ENCODE results near the gene ABCA3. TPM values are rescaled to one million over a fixed set of nuclear protein-coding genes. Genes with fewer than 3 reads are reported as not detected.

Gene ABCA3
- total RNA-seq, 1 experiment from 2014 or later: 9.0 TPM

GRCh38 chr16:2333231-2333630 is 7.3 kb downstream of the ABCA3 start:
- ChIA-PET POLR2A (ENCODE audit: low non-redundant PET) (no interaction called here), CTCF (no interaction called here)
- H3K27me3 ChIP-seq (replicated peaks; ENCODE audit: insufficient read depth, low read depth, low read length, poor library complexity): no peaks in the 10 kb centered on the region
- TF ChIP-seq CTCF (conservative IDR thresholded peaks at IDR 0.05; ENCODE audit: low read depth, low read length) (no peak), EZH2 (IDR thresholded peaks at IDR 0.05; ENCODE audit: borderline replicate concordance, low read depth, low read length, poor library complexity, severe bottlenecking) (no peak)
- no peak for DNase-seq (ENCODE audit: low spot score)
- H3K36me3 ChIP-seq (ENCODE audit: insufficient read depth, low read length, poor library complexity, severe bottlenecking): no peaks in the 10 kb centered on the region
- intact Hi-C loops (cut with micrococcal nuclease; ENCODE audit: unreplicated experiment): no loop called here
- H3K27ac ChIP-seq (ENCODE audit: low read depth, low read length, poor library complexity, severe bottlenecking): no peak overlapping the region
- no peaks in the 10 kb centered on the region for H3K4me1 ChIP-seq (ENCODE audit: insufficient read depth, low read length, poor library complexity, severe bottlenecking)
- no TSS peak for BruUV-seq (replicated peaks)
- H3K4me3 ChIP-seq (ENCODE audit: low read depth, low read length, poor library complexity, severe bottlenecking): no peak overlapping the region
- H3K9me3 ChIP-seq (ENCODE audit: low read depth, low read length, poor library complexity, severe bottlenecking): no peaks in the 10 kb centered on the region

GRCh38 chr16:2331931-2332267 is 8.6 kb downstream of the ABCA3 start:
- Histone ChIP-seq H3K4me3 (ENCODE audit: low read depth, low read length, poor library complexity, severe bottlenecking) (no peak overlapping the region), H3K4me1 (ENCODE audit: insufficient read depth, low read length, poor library complexity, severe bottlenecking) (no peaks in the 10 kb centered on the region), H3K27me3 (replicated peaks; ENCODE audit: insufficient read depth, low read depth, low read length, poor library complexity) (no peaks in the 10 kb centered on the region), H3K9me3 (ENCODE audit: low read depth, low read length, poor library complexity, severe bottlenecking) (no peaks in the 10 kb centered on the region), H3K36me3 (ENCODE audit: insufficient read depth, low read length, poor library complexity, severe bottlenecking) (no peaks in the 10 kb centered on the region), H3K27ac (ENCODE audit: low read depth, low read length, poor library complexity, severe bottlenecking) (no peak overlapping the region)
- DNase-seq (ENCODE audit: low spot score): no peak
- ChIA-PET CTCF (no interaction called here), POLR2A (ENCODE audit: low non-redundant PET) (no interaction called here)
- TF ChIP-seq CTCF (conservative IDR thresholded peaks at IDR 0.05; ENCODE audit: low read depth, low read length) (no peak), EZH2 (IDR thresholded peaks at IDR 0.05; ENCODE audit: borderline replicate concordance, low read depth, low read length, poor library complexity, severe bottlenecking) (no peak)
- intact Hi-C loops (cut with micrococcal nuclease; ENCODE audit: unreplicated experiment): no loop called here
- no TSS peak for BruUV-seq (replicated peaks)

GRCh38 chr16:2331199-2331930 is 9.2 kb downstream of the ABCA3 start:
- intact Hi-C loops (cut with micrococcal nuclease; ENCODE audit: unreplicated experiment): no loop called here
- POLR2A ChIA-PET (ENCODE audit: low non-redundant PET): no interaction called here
- Histone ChIP-seq H3K4me1 (ENCODE audit: insufficient read depth, low read length, poor library complexity, severe bottlenecking) (no peaks in the 10 kb centered on the region), H3K9me3 (ENCODE audit: low read depth, low read length, poor library complexity, severe bottlenecking) (no peaks in the 10 kb centered on the region), H3K27me3 (replicated peaks; ENCODE audit: insufficient read depth, low read depth, low read length, poor library complexity) (no peaks in the 10 kb centered on the region), H3K4me3 (ENCODE audit: low read depth, low read length, poor library complexity, severe bottlenecking) (no peak overlapping the region), H3K36me3 (ENCODE audit: insufficient read depth, low read length, poor library complexity, severe bottlenecking) (no peaks in the 10 kb centered on the region), H3K27ac (ENCODE audit: low read depth, low read length, poor library complexity, severe bottlenecking) (no peak overlapping the region)
- TF ChIP-seq CTCF (conservative IDR thresholded peaks at IDR 0.05; ENCODE audit: low read depth, low read length) (no peak), EZH2 (IDR thresholded peaks at IDR 0.05; ENCODE audit: borderline replicate concordance, low read depth, low read length, poor library complexity, severe bottlenecking) (no peak)
- BruUV-seq (replicated peaks): no TSS peak
- no peak for DNase-seq (ENCODE audit: low spot score)
- CTCF ChIA-PET: no interaction called here
